ENCODE data around the gene MED22.

Gene MED22

DNA sequence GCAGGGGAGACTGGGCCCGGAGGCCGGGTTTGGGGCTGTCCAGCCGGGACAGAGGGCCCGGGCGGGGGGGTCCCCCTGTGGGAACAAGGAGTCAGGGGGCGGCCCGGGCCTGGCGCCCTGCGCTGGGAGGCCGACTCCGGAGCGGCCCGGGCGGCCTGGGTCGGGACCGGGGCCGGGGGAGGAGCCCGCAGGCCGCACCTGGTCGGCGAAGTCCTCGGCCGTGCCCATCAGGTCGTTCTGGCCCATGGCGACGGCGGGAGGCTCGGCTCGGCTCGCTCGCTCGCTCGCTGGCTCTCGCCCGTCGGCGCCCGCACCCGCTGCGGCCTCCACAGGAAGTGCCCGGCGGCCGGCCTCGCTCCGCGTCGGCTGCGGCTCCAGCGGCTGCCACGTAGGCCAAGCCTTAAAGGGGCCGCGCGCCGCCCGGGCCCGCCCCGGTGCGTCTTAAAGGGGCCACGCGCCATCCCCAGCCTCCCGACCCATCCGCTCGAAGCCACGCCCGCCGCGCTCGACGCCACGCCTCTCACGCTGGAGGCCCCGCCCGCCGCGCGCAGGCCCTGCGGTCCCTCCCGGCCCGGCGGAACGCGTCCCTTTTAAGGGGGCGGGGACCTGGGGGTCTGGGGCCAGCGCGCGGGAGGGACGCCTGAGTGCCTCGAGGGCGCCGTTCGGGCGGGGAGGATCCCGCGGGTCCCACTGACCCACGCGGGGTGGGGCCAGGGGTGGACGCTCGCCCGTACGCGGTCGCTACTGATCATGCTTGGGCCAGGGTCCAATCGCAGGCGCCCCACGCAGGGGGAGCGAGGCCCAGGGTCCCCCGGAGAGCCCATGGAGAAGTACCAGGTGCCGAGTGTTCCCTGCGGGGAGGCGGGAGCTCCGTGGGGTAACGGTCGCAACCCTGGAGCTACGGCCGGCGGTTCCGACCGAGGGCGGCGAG lies 28.1 kb upstream of the MED22 start, which contains the start of the genes STKLD1 and SURF4:
STKLD1 (plus strand) TSS at position 643 of the 931 bp plus-strand sequence; CDS start at position 751, 108 bp downstream.
SURF4 (minus strand) TSS at position 337 of the 931 bp plus-strand sequence; CDS start at position 246, 91 bp downstream.
- DNase-seq, result peak; percentile 96

DNA sequence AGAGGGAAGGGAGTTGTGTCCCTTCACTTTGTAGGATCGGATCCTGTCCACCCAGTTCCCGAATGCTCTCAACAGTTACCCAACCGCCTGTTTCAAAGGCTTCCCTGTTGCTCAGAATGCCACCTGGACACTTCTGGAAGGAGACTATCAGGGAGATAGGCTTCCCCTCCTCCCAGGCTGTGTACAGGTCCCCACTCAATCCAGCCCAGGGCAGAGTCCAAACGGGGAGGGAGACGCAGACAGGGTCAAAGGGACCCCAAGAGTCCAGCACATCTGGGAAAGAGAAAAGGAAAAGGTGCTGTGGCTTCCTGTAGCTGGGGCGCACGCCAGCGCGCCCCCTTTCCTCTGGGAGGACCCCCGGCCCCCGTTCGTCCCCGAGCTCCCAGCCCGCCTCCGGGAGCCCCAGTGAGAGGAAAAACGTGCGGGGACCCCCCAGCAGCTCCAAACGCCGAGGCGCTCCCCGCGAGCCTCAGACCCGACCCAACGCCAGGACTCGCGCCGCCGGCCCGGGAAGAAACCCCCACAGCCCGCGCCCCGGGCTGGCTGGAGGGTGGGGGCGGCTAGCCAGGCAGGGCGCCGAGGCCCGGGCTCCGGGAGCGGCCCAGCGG lies 27.3 kb upstream of the MED22 start:
- DNase-seq, result no peak

DNA sequence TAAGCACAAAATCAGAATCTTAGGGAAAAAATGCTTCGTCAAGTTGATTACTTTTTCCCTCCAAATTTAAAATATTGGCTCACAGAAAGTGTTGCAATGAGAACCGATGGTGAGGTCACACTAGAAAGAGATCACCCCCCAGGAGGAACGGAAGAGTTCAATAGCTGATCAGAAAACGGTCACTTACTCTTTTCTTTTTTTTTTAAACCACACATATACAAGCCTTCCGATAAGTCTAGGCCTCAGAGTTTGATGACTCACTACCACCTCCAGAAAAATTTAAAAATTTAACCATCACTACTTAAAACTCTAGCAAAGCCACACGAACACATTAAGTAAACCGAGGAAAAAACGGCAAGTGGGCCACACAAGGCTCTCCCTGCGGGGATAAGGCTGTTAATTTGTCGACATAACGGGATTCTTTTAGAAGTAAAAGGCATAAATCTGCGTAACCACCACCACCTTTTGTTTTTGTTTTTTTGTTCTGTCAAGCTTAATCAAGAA lies 26.7 kb upstream of the MED22 start:
- DNase-seq, result peak; percentile 10

DNA sequence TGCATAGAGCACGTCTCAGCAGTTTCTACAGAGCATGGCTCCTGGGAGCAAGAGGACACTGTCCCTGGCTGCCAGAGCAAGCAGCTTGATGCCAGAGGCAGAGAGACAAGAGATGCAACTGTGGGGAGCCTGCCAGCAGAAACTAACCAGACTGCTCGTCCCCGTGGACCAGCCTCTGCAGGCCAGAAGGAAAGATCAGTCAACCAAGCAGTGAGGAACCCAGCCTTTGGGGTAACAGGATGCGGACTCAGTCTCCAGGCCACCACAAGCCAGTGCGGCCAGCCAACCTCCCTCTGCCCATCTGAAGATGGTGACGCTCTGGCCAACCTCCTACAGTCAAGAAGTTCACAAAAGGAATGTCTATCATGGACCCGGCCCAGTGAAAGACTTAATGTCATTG lies 24.2 kb upstream of the MED22 start:
- DNase-seq, result no peak

DNA sequence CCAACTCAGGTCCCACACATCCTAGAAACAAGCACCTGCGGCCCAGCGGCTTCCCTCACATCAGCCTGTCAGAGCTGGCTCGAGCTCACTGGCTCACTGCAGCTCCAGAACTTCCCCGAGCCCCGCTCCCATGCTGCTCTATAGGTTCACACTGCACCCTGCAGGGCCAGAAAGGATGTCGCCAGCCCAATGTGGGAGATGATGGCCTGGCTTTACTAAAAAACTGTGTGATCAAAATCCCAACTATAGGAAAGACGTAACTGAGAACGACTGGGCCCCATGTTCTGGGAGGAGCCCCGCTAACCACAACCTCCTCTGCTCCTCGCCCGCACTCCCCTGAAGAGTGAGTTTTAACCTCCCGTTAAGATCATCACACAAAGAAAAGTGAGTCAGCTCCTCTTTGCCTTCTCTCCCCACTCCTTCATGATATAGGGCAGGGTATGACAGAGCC lies 23.4 kb upstream of the MED22 start:
- no peak for DNase-seq

DNA sequence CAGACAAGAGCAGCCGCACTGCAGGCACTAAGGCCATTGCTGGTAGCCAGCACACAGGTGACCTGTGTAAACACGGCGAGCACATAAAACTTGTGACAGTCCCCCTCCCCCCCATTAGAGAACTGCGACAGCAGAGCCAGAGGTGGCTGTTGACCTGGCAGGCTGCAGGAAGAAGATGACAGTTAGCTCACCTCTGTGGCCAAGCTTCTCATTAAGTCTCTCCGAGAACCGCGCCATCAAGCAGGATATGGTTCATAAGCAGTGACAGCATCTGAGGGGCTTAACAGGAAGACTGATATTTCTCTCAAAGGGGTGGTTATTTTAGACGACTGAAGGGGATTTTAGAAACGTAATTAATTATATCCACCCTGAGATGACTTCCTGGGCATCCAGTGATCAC lies 22.8 kb upstream of the MED22 start:
- no peak for DNase-seq

DNA sequence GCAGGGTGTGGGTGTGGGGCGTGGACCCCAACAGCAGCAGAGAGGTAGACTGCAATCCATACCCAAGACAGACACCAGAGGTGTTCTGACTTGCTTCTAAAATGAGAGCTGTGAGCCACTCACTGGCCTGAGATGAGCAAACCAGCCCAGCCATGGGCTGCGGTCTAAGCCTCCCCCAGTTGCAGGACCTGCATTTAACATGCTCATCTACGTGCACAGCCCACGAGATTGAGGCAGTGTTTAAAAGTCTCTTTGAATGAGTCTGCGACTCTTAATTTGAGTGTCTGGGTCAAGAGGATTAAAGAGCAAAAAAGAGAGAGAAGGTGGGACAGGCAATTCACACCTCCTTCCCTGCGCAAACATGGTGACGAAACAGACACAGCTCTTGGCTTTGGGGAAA lies 22.0 kb upstream of the MED22 start:
- no peak for DNase-seq

DNA sequence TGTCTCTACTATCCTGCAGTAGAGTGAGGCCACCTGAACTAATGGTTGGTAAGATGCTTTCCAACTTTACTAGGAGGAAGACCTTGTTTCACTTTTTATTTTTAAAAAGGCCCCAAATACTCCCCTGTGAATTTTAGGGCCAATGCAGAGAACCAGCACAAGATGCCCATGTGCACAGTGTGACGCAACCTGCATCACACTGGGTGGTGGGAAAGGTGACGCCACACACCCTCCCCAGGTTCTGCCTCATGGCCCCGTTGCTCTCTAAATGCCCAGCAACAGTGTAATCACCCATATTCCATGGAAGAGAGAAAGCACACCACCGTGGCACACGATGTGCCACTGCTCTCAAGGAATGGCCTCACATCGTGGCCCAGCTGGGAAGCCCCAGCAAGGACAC lies 21.5 kb upstream of the MED22 start:
- no peak for DNase-seq

DNA sequence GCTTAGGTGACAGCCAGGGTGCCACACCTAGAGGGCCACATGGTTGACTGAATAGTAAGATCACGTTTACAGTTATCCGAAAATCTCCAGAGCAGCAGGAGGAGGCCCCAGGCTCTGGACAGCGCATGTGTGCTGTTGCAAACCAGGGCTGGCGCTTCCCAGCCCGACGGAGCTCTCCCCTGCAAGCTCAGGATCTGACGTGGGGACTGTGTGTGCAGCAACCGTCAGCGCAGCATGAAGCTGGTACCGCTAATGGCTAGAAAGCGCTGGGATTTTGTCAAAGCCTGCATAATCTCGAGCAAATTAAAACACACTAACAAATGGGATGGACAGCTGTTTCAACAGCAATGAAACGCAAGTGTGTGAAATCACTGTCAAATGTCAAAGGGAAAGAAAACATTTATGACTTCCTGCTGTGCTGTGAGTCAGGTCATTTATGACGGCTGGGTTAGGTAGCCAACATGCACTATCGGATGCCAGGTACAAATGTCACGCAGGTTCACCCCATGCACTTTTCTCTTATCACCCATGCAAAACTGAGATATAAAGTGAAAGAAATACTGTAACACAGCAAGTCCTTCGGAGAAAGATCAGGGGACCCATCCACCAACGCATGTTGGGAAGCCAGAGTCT lies 20.4 kb upstream of the MED22 start:
- no peak for DNase-seq

DNA sequence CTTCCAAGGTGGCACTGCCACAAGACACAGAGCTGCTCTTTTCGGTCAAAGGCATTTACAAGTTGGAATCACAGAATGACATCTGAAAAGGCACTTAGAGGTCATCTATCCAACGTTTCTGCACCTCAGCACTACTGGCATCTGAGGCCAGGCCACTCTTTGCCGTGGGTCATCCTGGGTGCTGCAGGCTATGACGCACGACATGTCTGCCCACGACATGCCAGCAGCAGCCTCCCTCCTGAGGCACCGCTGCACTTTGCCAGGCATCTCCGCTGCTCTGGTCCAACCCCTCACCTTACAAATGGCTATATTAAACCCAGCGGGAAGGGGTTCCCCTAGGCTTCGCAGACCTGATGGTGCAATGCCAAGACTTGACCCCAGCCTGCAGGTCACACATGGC lies 19.8 kb upstream of the MED22 start:
- DNase-seq, result no peak

DNA sequence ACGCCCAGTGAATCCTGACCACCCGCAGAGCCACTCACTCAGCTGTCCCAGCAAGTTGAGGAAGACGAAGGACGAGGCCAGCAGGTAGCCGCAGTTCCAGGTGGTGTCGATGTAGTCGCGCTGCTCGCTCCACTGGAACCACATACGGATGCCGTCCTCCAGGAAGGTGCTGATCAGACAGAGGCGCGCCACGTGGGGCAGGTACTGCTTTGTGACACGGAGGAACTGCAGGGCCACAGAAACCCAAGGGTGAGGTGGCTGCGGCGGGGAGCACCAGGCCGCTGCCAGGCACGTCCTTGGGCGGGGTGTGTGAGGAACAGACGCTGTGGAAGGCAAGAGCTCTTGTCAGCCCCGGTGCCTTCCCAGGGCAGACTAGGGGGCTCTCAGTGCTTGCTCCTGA lies 19.3 kb upstream of the MED22 start:
- DNase-seq, result no peak

DNA sequence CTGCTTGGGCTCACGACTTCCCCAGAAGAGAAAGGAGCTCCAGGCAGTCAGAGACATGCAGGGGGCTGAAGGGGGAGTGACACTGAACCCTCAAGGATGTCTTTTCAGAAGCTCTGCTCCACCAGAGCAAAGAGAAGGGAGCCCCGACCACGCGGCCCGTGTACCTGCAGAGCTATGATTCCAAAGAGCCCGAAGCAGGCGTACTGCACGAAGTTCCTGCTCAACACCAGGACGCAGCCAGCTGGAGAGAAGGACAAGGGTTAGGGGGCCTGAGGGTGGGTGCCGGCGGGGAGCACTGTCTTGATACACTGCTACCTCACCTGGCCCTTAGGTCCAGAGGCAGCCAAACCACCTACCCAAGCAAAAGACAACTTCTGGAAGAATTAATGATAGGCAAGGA lies 18.5 kb upstream of the MED22 start:
- DNase-seq, result no peak

DNA sequence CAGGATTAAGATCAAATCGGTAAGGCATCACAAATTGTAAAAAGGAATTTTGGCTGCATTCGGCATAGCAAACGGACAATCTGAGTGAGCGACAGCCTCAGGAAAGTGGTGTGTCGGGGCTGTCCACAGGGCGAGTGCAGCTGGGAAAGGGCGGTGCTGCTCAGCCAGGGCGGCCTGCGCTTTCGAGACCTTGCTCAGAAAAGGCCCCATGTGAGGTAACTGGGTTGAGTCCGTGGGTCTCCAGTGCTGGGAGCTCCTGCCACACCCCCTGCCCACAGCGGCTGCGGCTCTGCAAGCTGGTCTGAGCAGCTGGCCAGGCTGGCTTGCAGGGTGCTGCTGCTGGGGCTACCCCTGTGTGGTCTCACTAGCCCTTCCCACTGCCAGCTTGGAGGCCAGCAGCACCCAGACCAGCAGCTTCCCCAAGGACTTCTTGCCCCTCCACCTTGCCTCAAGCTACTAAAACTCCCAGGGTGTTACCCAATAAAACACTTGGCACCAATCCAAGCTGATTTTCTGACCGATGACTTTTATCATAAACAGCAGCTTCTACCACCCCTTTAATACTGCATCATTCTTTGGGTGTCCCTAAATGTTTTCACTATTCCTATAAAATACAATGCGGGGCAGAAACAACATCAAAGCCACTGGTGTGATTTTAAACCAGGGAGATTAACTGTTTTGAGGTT lies 14.6 kb upstream of the MED22 start:
- no peak for DNase-seq

DNA sequence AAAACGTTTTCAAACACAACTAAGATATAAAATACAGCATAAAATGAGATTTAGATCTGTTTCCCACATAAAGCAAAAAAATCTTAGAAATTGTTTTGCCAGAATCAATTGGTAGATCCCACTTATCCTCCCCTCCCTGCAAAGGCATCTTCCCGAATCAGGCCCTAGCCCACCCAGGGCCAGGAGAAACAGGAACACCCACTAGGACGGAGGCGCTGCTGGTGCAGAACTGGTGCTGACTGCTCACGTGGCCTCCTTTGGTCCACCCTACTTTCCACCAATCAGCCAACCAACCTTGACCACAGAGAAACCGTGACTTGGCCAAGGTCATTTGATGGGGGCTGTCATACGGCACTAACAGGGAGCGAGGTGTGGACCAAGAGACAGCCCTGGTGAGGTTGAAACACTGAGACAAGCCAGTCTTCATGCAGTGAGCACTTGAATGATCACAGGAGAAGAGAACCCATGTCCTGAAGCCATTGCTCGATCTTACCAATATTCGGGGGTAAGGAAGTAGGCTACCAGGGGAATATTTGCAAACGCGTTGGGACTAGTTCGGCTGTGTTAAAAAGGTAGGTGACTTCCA lies 13.7 kb upstream of the MED22 start:
- no peak for DNase-seq

DNA sequence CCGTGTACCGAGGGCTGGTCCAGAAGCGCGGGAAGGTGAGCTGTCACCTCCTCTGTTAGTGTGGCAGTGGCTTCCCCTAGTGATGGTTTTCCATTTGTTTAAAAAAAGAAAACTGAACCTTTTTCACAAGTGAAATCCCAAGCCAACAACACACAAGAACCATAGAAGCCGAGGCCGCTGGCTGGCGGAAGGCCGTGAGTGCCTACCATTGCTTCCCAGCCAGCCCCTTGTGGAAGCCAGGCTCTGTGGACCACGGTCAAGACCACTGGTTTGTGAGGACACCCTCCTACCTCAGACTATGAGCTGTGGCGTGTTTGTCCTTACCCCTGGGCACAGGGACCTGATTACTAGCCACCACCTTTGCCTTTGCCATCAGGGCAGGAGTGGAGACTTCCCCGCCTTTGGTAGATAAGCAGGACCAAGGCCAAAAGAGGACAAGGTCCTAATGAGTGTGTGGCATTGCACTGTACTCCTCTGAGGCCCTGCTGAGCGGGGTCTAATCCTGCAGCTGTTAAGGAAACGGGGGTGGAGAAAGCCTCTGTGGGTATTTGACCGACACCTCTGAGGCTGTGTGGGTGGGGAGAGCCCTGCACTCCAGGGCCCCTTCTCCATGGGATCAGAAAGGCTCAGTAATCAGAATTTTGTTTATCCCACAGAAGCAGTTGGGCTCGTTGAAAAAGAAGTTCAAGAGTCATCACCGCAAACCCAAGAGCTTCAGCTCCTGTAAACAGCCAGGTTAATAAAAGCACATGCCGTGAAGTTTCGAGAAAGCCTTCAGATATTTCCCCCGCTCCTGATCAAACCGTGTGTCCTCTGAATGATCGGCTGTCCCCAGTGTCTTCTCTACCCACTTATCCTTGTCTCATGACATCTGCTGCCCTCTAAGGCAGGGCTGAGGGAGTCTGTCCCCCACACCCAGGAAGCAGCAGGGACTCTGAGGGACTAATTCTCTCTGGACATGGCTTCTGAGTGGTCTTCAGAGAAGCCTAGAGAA lies 12.8 kb upstream of the MED22 start:
- no peak for DNase-seq

DNA sequence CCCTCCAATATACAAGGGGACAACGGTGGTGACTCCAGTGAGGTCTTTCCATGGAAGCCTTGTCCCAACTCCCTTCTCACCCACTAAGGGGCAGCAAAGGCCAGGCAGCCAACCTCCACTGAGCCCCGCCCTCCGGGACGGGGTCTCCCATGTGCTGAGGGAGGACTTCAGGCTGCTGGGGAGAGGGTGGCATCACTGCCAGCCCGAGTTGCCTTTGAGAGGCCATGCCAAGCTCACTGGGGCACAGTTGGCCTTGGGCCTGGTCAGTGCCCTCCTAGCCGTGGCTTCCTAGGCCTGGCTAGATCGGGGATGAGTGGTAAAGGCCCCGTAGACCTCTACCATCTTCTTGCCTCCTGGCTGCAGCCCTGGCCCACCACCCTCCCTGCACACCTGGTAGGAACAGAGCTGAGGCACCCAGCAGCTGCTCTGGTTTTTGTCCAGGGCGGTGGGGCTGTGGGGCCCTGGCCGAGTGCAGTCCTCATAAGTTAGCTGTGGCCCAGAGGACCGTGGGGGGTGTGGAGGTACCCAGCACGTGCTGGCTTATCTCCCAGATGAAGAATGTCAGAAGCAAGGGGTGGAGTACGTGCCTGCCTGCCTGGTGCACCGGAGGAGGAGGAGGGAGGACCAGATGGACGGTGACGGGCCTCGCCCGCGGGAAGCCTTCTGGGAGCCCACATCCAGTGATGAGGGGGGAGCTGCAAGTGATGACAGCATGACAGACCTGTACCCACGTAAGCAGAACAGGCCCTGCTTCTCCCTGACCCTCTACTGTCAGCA lies 11.7 kb upstream of the MED22 start:
- DNase-seq, result no peak

DNA sequence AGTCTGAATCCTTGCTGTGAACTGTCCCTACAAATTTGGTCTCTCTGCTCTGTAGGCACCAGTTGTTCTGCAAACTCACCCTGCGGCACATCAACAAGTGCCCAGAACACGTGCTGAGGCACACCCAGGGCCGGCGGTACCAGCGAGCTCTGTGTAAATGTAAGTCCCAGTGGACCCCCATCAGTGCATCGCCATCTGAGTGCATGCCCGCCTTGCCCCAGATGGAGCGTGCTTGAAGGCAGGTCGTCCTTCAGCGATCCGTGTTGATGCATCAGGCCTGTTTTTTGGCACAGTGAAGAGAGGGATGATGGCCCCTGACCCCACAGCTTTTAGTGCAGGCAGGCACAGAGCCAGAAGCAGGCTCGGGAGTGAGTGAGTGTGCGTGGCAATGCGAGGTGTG lies 9.7 kb upstream of the MED22 start:
- DNase-seq, result no peak

DNA sequence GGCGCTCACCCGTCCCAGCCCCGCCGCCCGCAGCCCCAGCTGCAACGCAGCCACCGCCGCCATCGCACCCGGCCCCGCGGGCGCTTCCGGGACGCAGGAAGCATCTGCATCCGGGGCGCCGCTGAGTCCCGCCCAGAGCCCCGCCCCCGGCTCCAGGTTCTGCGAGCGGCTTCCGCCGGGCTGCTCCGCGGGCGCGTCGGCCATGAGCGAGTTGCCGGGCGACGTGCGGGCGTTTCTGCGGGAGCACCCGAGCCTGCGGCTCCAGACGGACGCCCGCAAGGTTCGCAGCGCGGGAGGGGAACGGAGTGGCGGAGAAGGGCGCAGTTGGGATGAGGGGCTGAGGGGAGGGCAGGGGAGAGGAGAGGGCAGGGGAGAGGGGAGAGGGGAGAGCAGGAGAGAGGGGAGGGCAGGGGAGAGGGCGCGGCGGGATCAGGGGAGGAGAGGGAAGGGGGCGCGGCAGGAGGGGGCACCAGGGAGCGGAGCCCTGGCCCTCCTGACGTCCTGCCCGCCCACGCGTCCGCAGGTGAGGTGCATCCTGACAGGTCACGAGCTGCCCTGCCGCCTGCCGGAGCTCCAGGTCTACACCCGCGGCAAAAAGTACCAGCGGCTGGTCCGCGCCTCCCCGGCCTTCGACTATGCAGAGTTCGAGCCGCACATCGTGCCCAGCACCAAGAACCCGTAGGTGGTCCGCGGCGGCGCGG lies 8.6 kb upstream of the MED22 start, which contains the start of the genes SURF1 and SURF2:
SURF1 (minus strand) TSS at position 97 of the 701 bp plus-strand sequence; CDS start at position 63, 34 bp downstream.
SURF2 (plus strand) TSS at position 160 of the 701 bp plus-strand sequence; CDS start at position 203, 43 bp downstream.
- DNase-seq, result peak; percentile 79

DNA sequence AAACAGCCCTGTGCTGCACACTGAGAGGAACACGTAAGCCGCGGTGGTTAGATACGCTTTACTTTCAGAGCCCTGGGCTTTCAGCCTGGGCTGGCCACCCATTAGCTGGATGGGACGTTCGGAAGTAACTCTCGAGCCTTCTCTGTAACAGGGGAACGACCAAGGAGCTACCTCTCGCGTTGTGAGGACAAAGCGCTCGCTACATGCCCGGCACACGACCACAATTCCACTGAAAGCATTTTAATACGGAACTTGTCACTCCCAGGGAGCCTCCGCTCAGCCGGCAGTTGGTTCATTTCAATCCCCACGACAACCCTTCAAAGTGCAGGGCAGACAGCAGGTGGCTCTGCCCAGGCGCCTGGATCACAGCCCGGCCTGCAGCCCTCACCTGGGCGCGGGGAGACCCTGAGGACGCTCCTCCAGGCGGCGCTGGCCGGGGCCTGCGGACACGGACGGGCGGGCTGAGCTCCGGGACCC lies 8.0 kb upstream of the MED22 start:
- no peak for DNase-seq

Measured in amniotic stem cell (primary cell).